ENCODE results near the gene PPARD. TPM values are rescaled to one million over a fixed set of nuclear protein-coding genes. Genes with fewer than 3 reads are reported as not detected.
A peak's percentile ranks its signal among the peaks of the same experiment; 100 is the strongest.

The PPARD gene
- total RNA-seq, 1 donor from 2014 or later: 9.9 TPM

DNA sequence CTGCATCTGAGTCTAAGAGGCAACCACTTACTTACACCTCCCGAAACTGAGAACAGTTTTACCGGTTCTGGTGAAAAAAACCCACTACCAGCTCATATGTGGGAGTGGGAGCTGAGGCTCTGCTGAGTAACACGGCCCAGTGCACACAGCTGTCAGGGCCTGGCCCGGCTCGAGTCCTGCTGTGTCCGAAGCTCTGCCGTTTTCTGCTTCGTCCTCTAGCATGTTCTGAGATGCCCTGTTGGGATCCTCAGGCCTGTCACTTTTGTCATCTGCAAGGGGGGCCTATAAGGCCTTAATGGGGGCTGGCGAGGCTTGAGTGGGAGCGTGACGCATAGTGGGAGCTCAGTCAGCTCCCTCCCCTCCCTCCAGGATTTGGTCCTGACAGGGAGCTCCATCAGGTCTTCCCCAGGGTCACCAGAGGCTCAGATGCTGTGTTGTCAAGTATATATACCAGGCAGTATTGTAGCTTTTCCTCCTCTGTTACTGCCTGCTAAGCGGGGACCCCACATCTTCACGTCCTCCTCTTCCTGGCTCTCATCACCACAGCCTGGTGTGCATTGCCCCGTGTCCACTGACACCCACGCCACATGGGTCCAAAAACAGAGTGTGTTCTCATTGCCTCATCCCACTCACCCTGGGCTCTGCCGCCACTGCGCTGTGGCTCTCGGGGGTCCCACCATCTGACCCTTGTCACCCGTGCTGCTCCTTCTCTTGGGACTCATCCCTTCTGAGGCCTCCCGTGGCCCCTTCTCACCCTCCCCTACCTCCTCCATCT lies 64.5 kb downstream of the PPARD start:
- Mint-ChIP-seq H3K27ac (ENCODE audit: unreplicated experiment) (no peak overlapping the region), H3K4me1 (ENCODE audit: low read depth, unreplicated experiment) (no peaks in the 10 kb centered on the region), H3K4me3 (ENCODE audit: unreplicated experiment) (peak overlapping the region; percentile 47), H3K27me3 (ENCODE audit: low read depth, unreplicated experiment) (peaks cover 4% of the 10 kb centered on the region), H3K36me3 (ENCODE audit: low read depth, unreplicated experiment) (peaks cover 6% of the 10 kb centered on the region), H3K9me3 (ENCODE audit: unreplicated experiment) (no peaks in the 10 kb centered on the region)
- Histone ChIP-seq H3K4me1 (ENCODE audit: insufficient read depth, low read length) (no peaks in the 10 kb centered on the region), H3K4me2 (ENCODE audit: low read length) (no peak overlapping the region), H3K9me3 (ENCODE audit: insufficient read depth, low read depth, low read length) (no peaks in the 10 kb centered on the region), H3K79me2 (ENCODE audit: insufficient read depth, low read length) (peaks cover 29% of the 10 kb centered on the region), H3K27me3 (ENCODE audit: insufficient read depth, low read length) (no peaks in the 10 kb centered on the region), H4K20me1 (ENCODE audit: insufficient read depth, low read length) (peaks cover 59% of the 10 kb centered on the region), H3K4me3 (ENCODE audit: insufficient read depth, low read depth, low read length) (no peak overlapping the region), H3K27ac (ENCODE audit: low read depth, low read length) (no peak overlapping the region), H2AFZ (ENCODE audit: low read depth, low read length) (no peak overlapping the region), H3K9ac (ENCODE audit: low read length) (no peak overlapping the region), H3K36me3 (ENCODE audit: insufficient read depth, low read length) (peaks cover 7% of the 10 kb centered on the region)
- no peak for FAIRE-seq
- TF ChIP-seq CTCF (IDR thresholded peaks at IDR 0.05; ENCODE audit: insufficient read depth, low read depth, low read length) (no peak), EZH2 (IDR thresholded peaks at IDR 0.05; ENCODE audit: insufficient read depth, low read length) (no peak)
- DNase-seq (ENCODE audit: low read depth): no peak

- no peak overlapping the region for H3K27ac Mint-ChIP-seq (ENCODE audit: unreplicated experiment)
- Histone ChIP-seq H3K4me3 (ENCODE audit: insufficient read depth, low read depth, low read length) (no peak overlapping the region), H3K27ac (ENCODE audit: low read depth, low read length) (no peak overlapping the region), H4K20me1 (ENCODE audit: insufficient read depth, low read length) (peaks cover 35% of the 10 kb centered on the region), H3K27me3 (ENCODE audit: insufficient read depth, low read length) (no peaks in the 10 kb centered on the region), H3K36me3 (ENCODE audit: insufficient read depth, low read length) (peaks cover 20% of the 10 kb centered on the region), H3K9me3 (ENCODE audit: insufficient read depth, low read depth, low read length) (no peaks in the 10 kb centered on the region), H2AFZ (ENCODE audit: low read depth, low read length) (no peak overlapping the region), H3K9ac (ENCODE audit: low read length) (no peak overlapping the region), H3K4me2 (ENCODE audit: low read length) (no peak overlapping the region), H3K4me1 (ENCODE audit: insufficient read depth, low read length) (no peaks in the 10 kb centered on the region), H3K79me2 (ENCODE audit: insufficient read depth, low read length) (peaks cover 11% of the 10 kb centered on the region)
- FAIRE-seq: no peak
- no peaks in the 10 kb centered on the region for H3K9me3 Mint-ChIP-seq (ENCODE audit: unreplicated experiment)
- TF ChIP-seq EZH2 (IDR thresholded peaks at IDR 0.05; ENCODE audit: insufficient read depth, low read length) (no peak), CTCF (IDR thresholded peaks at IDR 0.05; ENCODE audit: insufficient read depth, low read depth, low read length) (no peak)
- no peak for DNase-seq (ENCODE audit: low read depth)
- peaks cover 17% of the 10 kb centered on the region for H3K36me3 Mint-ChIP-seq (ENCODE audit: low read depth, unreplicated experiment)
- peaks cover 4% of the 10 kb centered on the region for H3K27me3 Mint-ChIP-seq (ENCODE audit: low read depth, unreplicated experiment)
- no peaks in the 10 kb centered on the region for H3K4me1 Mint-ChIP-seq (ENCODE audit: low read depth, unreplicated experiment)
- H3K4me3 Mint-ChIP-seq (ENCODE audit: unreplicated experiment): no peak overlapping the region
Measured at GRCh38 chr6:35409245-35409644, 66.9 kb downstream of the PPARD start.

DNA sequence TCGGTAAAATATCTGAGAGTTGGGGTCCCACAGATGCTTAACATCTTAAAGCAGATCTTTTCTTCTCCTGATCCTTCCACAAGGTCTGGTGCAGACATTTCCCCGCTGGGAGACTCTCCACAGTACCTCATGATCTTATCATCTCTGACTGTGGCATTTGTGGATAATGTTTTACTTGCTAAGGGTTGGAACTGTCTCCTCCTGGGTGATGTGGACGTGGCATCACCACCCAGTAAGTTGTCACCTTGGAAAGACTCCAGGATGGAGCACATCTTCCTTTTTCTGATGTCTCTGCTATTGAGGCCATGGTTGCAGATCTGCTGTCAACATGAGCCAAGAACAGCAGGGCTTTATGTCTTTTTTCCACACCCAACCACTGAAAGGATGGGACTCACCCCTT lies 67.8 kb downstream of the PPARD start:
- H3K27me3 ChIP-seq (ENCODE audit: insufficient read depth, low read length): no peaks in the 10 kb centered on the region
- peaks cover 6% of the 10 kb centered on the region for H3K79me2 ChIP-seq (ENCODE audit: insufficient read depth, low read length)
- FAIRE-seq (no peak), DNase-seq (ENCODE audit: low read depth) (no peak)
- no peak overlapping the region for H3K27ac ChIP-seq (ENCODE audit: low read depth, low read length)
- no peak overlapping the region for H3K9ac ChIP-seq (ENCODE audit: low read length)
- H3K4me1 ChIP-seq (ENCODE audit: insufficient read depth, low read length): peaks cover 6% of the 10 kb centered on the region
- peaks cover 34% of the 10 kb centered on the region for H4K20me1 ChIP-seq (ENCODE audit: insufficient read depth, low read length)
- Mint-ChIP-seq H3K27me3 (ENCODE audit: low read depth, unreplicated experiment) (peaks cover 4% of the 10 kb centered on the region), H3K36me3 (ENCODE audit: low read depth, unreplicated experiment) (peaks cover 17% of the 10 kb centered on the region), H3K27ac (ENCODE audit: unreplicated experiment) (no peak overlapping the region), H3K4me3 (ENCODE audit: unreplicated experiment) (no peak overlapping the region), H3K9me3 (ENCODE audit: unreplicated experiment) (no peaks in the 10 kb centered on the region), H3K4me1 (ENCODE audit: low read depth, unreplicated experiment) (no peaks in the 10 kb centered on the region)
- H3K4me3 ChIP-seq (ENCODE audit: insufficient read depth, low read depth, low read length): no peak overlapping the region
- peaks cover 20% of the 10 kb centered on the region for H3K36me3 ChIP-seq (ENCODE audit: insufficient read depth, low read length)
- no peak overlapping the region for H2AFZ ChIP-seq (ENCODE audit: low read depth, low read length)
- no peak for TF ChIP-seq CTCF (IDR thresholded peaks at IDR 0.05; ENCODE audit: insufficient read depth, low read depth, low read length)
- TF ChIP-seq EZH2 (IDR thresholded peaks at IDR 0.05; ENCODE audit: insufficient read depth, low read length): no peak
- H3K9me3 ChIP-seq (ENCODE audit: insufficient read depth, low read depth, low read length): no peaks in the 10 kb centered on the region
- no peak overlapping the region for H3K4me2 ChIP-seq (ENCODE audit: low read length)
